Measurements from ENCODE around the gene RRN3.
"Not testable (repeated sequence)": the region's sequence is repeated elsewhere in the genome, so short reads cannot be mapped to it uniquely, and the experiment has no call there.

The RRN3 gene

GRCh38 chr16:15093955-15094827 lies at the start of gene RRN3:
Gene RRN3 (minus strand): TSS chr16:15094272. CDS start chr16:15094233, 39 bp downstream.
- in situ Hi-C loops (cut with MboI; ENCODE audit: low sequenced_read_pairs), result not testable (repeated sequence)

GRCh38 chr16:15143601-15144091 lies 49.6 kb upstream of the RRN3 start:
- in situ Hi-C loops (cut with MboI; ENCODE audit: low sequenced_read_pairs), result not testable (repeated sequence)

DNA sequence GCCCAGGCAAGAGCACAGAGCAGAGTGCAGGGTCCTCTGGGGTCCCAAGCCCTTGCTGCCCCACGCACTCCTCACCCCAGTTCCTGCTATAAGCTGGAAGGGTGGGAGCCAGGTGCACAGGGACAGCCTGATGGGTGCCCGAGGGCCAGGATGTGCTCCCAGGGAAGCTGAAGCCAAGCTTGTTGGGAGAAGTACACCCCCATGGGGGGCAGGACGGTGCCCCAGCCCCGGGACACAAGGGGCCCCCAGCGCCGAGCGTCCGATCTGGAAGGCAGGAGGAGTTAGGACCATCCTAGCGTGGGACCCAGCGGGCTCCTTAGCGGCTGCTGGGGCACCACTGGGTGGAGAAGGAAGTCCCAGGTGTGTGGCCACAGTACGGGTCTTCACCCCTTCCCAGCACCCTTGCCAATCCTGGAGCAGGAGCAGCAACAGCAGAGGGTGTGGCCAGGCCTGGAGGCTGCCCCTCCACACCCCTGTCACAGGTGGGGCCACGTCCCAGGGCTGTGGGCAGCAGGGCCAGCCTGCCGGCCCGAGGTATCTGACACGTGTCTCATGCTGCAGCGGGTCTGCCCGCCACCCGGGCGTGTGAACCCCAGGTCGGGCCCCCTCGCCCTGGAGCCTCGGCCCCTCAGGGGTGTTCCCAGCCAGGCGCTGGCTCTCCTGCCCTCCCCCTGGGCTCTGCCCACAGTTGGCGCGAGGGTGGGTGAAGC lies 49.0 kb upstream of the RRN3 start:
- in situ Hi-C loops (cut with MboI; ENCODE audit: low sequenced_read_pairs), result not testable (repeated sequence)

GRCh38 chr16:15142107-15142890 lies 48.2 kb upstream of the RRN3 start:
- in situ Hi-C loops (cut with MboI; ENCODE audit: low sequenced_read_pairs), result not testable (repeated sequence)

DNA sequence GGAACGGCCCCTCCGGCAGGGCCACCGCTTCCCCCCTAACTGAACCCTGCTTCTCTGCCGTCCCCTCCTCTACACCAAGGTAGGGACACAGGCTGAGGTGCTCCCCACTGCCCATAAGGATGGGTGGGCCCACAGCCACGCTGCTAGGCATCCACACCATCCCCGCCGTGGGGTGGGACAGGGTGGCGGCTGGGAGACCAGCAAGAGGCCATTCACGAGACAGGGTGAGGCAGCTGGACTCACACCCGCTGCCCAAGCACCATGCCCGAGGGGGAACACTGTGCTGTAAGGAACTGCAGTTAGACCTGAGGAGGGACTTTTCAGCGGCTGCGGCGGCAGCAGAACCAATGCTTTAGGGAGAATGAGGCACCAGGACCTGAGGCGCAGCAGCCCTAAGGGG lies 47.5 kb upstream of the RRN3 start:
- in situ Hi-C loops (cut with MboI; ENCODE audit: low sequenced_read_pairs), result no loop called here

DNA sequence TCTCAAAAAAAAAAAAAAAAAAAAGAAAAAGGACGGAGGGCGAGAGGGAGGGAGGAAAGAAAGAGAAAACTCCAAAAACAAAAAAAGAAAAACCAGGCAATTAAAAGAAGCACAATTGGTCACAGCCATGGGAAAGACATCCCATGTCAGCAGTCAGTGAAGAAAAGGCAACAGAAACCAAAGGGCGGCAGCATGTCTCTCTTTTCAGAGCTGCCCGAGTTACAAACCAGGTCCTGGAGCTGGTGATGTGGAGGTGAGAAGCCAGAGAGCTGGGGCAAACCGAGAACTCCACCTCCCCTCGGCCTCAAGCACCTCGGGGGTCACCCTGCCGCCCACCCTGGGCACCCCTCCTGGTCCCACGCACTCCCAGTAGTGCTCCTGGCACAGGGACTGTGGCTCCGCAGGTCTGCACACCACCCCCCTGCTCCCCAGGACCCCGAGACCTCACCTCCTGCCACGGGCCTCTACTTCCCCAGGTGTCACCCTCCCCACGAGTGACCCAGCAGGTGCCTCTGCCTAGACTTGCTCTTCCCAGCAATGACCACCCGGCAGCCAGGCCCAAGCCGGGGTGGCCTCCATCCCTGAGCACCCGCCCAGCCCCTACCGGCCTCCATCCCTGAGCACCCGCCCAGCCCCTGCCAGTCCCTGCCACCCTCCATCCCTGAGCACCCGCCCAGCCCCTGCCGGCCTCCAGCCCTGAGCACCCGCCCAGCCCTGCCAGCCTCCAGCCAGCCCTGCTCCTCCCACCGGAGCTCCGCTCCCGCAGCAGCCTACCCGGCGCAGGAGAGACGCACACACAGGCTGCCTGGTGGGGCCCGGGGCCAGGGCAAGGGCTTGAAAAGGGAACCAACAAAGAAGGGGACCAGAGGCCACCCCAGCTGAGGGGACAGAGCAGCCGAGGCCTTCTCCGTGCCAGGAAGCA lies 46.6 kb upstream of the RRN3 start:
- in situ Hi-C loops (cut with MboI; ENCODE audit: low sequenced_read_pairs), result not testable (repeated sequence)

GRCh38 chr16:15137514-15137913 lies 43.4 kb upstream of the RRN3 start:
- in situ Hi-C loops (cut with MboI; ENCODE audit: low sequenced_read_pairs), result not testable (repeated sequence)

GRCh38 chr16:15135483-15136360 lies 41.6 kb upstream of the RRN3 start:
- in situ Hi-C loops (cut with MboI; ENCODE audit: low sequenced_read_pairs), result not testable (repeated sequence)

- in situ Hi-C loops (cut with MboI; ENCODE audit: low sequenced_read_pairs), result not testable (repeated sequence)
Measured at GRCh38 chr16:15134752-15135482, 40.8 kb upstream of the RRN3 start.

GRCh38 chr16:15133554-15133953 lies 39.5 kb upstream of the RRN3 start:
- in situ Hi-C loops (cut with MboI; ENCODE audit: low sequenced_read_pairs), result not testable (repeated sequence)

GRCh38 chr16:15132719-15133428 lies 38.8 kb upstream of the RRN3 start:
- in situ Hi-C loops (cut with MboI; ENCODE audit: low sequenced_read_pairs), result not testable (repeated sequence)

DNA sequence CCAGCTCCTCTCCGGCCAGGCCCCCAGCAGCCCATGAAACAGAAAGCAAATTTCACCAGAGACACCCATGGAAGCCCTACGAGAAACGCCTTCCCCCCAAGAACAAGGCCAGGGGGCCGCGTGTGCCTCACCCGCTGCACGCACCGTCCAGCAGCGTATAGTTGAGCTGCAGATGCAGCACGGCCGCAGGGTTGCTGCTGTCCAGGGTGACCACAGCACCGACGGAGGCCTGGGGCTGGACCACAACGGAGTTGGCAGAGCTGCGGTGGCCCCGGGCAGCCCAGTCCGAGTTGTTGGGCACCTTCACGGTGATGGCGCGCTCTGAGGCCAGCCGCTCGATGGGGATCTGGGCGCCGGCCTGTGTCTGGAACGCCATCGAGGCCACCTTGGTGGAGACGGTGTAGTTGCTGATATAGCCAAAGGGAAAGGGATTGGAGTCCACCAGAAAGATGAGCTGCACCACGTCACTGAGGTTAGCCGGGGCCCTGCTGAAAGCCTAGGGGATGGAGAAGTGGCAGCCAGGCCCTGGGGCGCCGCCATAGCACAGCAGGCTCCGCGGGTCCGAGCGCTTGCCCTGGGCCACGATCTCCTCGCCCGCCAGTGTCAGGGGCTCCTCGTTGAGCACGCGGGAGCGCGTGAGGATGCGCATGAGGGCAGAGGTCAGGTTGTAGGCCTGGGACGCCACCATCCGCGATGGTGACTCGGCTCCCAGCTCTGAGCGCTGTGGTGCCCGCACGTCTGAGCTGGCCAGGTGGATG lies 37.0 kb upstream of the RRN3 start:
- in situ Hi-C loops (cut with MboI; ENCODE audit: low sequenced_read_pairs), result not testable (repeated sequence)

- in situ Hi-C loops (cut with MboI; ENCODE audit: low sequenced_read_pairs), result not testable (repeated sequence)
Measured at GRCh38 chr16:15130256-15130932, 36.3 kb upstream of the RRN3 start.

- in situ Hi-C loops (cut with MboI; ENCODE audit: low sequenced_read_pairs), result not testable (repeated sequence)
Measured at GRCh38 chr16:15127641-15128425, 33.8 kb upstream of the RRN3 start.

DNA sequence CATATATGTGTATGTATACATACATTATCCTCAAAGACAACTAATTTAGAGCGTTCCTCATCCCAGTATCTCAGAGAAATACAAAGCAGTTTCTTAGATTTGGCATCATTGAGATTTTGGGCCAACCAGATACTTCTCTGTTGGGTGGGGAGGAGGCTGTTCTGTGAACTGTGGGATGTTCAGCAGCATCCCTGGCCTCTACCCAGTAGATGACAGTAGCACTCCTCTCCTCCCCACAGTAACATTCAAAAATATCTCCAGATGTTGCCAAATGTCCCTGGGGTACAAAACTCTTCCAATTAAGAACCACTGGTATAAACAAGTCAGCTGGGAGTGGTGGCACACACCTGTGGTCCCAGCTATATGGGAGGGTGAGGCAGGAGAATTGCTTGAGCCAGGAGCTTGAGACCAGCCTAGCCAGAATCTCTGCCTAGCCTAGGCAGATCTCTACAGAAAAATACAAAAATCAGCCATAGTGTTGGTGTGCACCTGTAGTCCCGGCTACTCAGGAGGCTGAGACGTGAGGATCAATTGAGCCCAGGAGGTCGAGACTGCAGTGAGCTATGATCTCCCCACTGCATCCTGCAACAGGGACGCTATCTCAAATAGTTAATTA lies 6.4 kb upstream of the RRN3 start:
- in situ Hi-C loops (cut with MboI; ENCODE audit: low sequenced_read_pairs), result not testable (repeated sequence)
